ENCODE results near the gene MAGI2. TPM values are rescaled to one million over a fixed set of nuclear protein-coding genes. Genes with fewer than 3 reads are reported as not detected.

MAGI2 gene
- total RNA-seq, 1 experiment from 2014 or later: 0.34 TPM

DNA sequence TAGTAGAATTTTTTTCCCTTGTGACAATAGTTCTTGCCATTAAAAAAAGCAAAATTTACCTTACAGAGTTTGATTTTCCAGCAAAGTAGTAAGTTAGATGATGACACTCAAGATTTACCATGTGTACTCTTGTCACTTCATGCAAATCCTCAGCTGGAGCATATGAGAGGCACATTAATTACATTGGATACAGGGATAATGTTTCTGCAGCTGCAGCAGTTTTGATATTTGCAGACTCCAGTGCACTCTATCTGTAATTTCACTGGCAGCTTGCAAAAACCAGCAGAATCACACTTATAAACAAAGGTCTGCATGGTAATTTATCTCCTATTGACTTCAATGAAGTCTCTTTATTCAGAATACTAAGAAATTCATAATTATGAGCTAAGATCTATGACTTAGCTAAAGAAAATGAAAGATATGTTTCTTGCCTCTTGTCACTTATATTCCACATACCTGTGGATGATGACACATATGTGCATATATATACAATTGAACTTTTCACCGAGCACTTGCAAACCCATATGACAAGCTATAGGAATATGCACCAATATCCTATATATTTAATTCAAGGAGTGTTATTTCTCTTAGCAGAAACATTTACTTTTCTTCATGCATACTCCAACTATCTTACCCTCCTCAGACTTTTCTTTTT lies 1124.3 kb downstream of the MAGI2 start:
- ChIA-PET POLR2A (ENCODE audit: low non-redundant PET) (no interaction called here), CTCF (interaction anchor here (0.6 kb wide), 1 partner anchor 107 kb away, joined by 3 read pairs; no protein-coding TSS in a partner anchor)
- Histone ChIP-seq H3K36me3 (ENCODE audit: insufficient read depth, low read length, poor library complexity, severe bottlenecking) (no peaks in the 10 kb centered on the region), H3K4me3 (ENCODE audit: low read depth, low read length, poor library complexity, severe bottlenecking) (no peak overlapping the region), H3K27ac (ENCODE audit: low read depth, low read length, poor library complexity, severe bottlenecking) (no peak overlapping the region), H3K9me3 (ENCODE audit: low read depth, low read length, poor library complexity, severe bottlenecking) (no peaks in the 10 kb centered on the region), H3K4me1 (ENCODE audit: insufficient read depth, low read length, poor library complexity, severe bottlenecking) (no peaks in the 10 kb centered on the region), H3K27me3 (replicated peaks; ENCODE audit: insufficient read depth, low read depth, low read length, poor library complexity) (peaks cover 4% of the 10 kb centered on the region)
- intact Hi-C loops (cut with micrococcal nuclease; ENCODE audit: unreplicated experiment): loop anchor here (10.0 kb wide), 1 partner anchor 56 kb away; no protein-coding TSS in a partner anchor
- BruUV-seq (replicated peaks): no TSS peak
- TF ChIP-seq, protein P1, sequence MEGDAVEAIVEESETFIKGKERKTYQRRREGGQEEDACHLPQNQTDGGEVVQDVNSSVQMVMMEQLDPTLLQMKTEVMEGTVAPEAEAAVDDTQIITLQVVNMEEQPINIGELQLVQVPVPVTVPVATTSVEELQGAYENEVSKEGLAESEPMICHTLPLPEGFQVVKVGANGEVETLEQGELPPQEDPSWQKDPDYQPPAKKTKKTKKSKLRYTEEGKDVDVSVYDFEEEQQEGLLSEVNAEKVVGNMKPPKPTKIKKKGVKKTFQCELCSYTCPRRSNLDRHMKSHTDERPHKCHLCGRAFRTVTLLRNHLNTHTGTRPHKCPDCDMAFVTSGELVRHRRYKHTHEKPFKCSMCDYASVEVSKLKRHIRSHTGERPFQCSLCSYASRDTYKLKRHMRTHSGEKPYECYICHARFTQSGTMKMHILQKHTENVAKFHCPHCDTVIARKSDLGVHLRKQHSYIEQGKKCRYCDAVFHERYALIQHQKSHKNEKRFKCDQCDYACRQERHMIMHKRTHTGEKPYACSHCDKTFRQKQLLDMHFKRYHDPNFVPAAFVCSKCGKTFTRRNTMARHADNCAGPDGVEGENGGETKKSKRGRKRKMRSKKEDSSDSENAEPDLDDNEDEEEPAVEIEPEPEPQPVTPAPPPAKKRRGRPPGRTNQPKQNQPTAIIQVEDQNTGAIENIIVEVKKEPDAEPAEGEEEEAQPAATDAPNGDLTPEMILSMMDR (conservative IDR thresholded peaks at IDR 0.05; ENCODE audit: low read depth, low read length): no peak
- TF ChIP-seq EZH2 (IDR thresholded peaks at IDR 0.05; ENCODE audit: borderline replicate concordance, low read depth, low read length, poor library complexity, severe bottlenecking): no peak
- no peak for DNase-seq (ENCODE audit: low spot score)

DNA sequence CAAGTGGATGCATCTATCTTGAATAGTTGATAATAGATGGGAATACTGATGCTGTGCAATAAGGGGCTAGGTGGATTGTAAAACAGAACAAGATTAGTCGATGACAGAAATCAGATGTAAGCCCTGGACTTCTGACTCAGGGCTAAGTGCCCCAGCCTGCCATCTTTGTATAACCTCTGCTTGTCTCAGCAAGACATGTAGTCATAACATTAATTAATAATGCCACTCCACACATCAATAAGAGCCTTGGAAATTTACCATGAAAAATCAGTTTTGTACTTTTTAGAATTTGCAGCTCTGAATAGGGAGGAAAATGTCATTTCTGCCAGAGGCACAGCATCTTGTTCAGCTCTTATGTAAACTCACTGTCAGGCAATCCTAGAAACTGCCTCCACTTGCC lies 1125.7 kb downstream of the MAGI2 start:
- ChIA-PET CTCF (no interaction called here), POLR2A (ENCODE audit: low non-redundant PET) (no interaction called here)
- BruUV-seq (replicated peaks): no TSS peak
- peaks cover 4% of the 10 kb centered on the region for H3K27me3 ChIP-seq (replicated peaks; ENCODE audit: insufficient read depth, low read depth, low read length, poor library complexity)
- no peak overlapping the region for H3K4me3 ChIP-seq (ENCODE audit: low read depth, low read length, poor library complexity, severe bottlenecking)
- no peaks in the 10 kb centered on the region for H3K4me1 ChIP-seq (ENCODE audit: insufficient read depth, low read length, poor library complexity, severe bottlenecking)
- no peaks in the 10 kb centered on the region for H3K36me3 ChIP-seq (ENCODE audit: insufficient read depth, low read length, poor library complexity, severe bottlenecking)
- TF ChIP-seq, protein P1 (conservative IDR thresholded peaks at IDR 0.05; ENCODE audit: low read depth, low read length): no peak
- TF ChIP-seq EZH2 (IDR thresholded peaks at IDR 0.05; ENCODE audit: borderline replicate concordance, low read depth, low read length, poor library complexity, severe bottlenecking): no peak
- H3K9me3 ChIP-seq (ENCODE audit: low read depth, low read length, poor library complexity, severe bottlenecking): no peaks in the 10 kb centered on the region
- no peak overlapping the region for H3K27ac ChIP-seq (ENCODE audit: low read depth, low read length, poor library complexity, severe bottlenecking)
- DNase-seq (ENCODE audit: low spot score): no peak
- intact Hi-C loops (cut with micrococcal nuclease; ENCODE audit: unreplicated experiment): loop anchor here (10.0 kb wide), 1 partner anchor 57 kb away; no protein-coding TSS in a partner anchor

DNA sequence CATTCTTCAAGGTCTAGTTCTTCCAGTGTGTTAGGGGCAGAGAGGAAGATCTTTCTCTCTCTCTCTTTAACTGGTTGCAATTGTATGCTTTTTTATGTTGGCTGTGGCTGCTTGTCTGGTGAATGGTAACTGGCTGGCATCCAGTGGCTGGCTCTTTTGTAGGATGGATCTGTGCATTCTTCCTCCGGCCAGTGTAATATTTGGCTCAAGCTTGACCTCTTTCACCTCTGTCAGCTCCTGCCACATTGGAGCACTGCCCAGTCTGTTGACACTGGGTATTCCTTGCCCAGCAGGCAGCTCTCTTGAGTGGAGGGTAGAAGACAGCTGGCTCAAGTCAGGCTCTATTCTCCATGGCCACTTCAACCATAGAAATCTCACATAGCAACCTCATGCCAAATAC lies 1126.6 kb downstream of the MAGI2 start:
- no TSS peak for BruUV-seq (replicated peaks)
- POLR2A ChIA-PET (ENCODE audit: low non-redundant PET): no interaction called here

More for the DNA sequence above, 1126.6 kb downstream of the MAGI2 start:
- Histone ChIP-seq H3K4me3 (ENCODE audit: low read depth, low read length, poor library complexity, severe bottlenecking) (no peak overlapping the region), H3K4me1 (ENCODE audit: insufficient read depth, low read length, poor library complexity, severe bottlenecking) (no peaks in the 10 kb centered on the region), H3K27ac (ENCODE audit: low read depth, low read length, poor library complexity, severe bottlenecking) (no peak overlapping the region), H3K36me3 (ENCODE audit: insufficient read depth, low read length, poor library complexity, severe bottlenecking) (no peaks in the 10 kb centered on the region), H3K9me3 (ENCODE audit: low read depth, low read length, poor library complexity, severe bottlenecking) (no peaks in the 10 kb centered on the region), H3K27me3 (replicated peaks; ENCODE audit: insufficient read depth, low read depth, low read length, poor library complexity) (peaks cover 4% of the 10 kb centered on the region)
- no peak for DNase-seq (ENCODE audit: low spot score)
- TF ChIP-seq EZH2 (IDR thresholded peaks at IDR 0.05; ENCODE audit: borderline replicate concordance, low read depth, low read length, poor library complexity, severe bottlenecking): no peak
- TF ChIP-seq, protein P1 (conservative IDR thresholded peaks at IDR 0.05; ENCODE audit: low read depth, low read length): no peak
- CTCF ChIA-PET: no interaction called here
- intact Hi-C loops (cut with micrococcal nuclease; ENCODE audit: unreplicated experiment): loop anchor here (10.0 kb wide), 1 partner anchor 58 kb away; no protein-coding TSS in a partner anchor

Measured in A673 (cell line).